HepG2 (cell line): Measurements from ENCODE around the gene SLC29A1. TPM values are rescaled to one million over a fixed set of nuclear protein-coding genes. Genes with fewer than 3 reads are reported as not detected.

Experiments used
- ATAC-seq: fragments of 200-7000 bp; cut with Tn5 transposase; 3 replicates; pipeline ENCODE4 v1.9.1; 2020; ENCODE audit warnings: mild to moderate bottlenecking, moderate library complexity
- BruUV-seq: library from RNA; stranded (reverse); fragments of 400-500 nt; replicated peaks from 2 replicates; lab custom pipeline; 2021; lab: Mats Ljungman, UMichigan
- CTCF ChIA-PET: fragments of 300-600 bp; formaldehyde crosslinking; extraction: SDS; loops from one replicate; lab custom pipeline; 2021; ENCODE audit warnings: low total read pairs, inconsistent platforms, low intra/inter-chr PET ratio; lab: Yijun Ruan, JAX
- POLR2A ChIA-PET: fragments of 350-600 bp; sonication (Branson Sonifier 250); formaldehyde crosslinking; loops from one replicate; lab custom pipeline; 2020; ENCODE audit warnings: antibody characterized with exemption, inconsistent platforms; lab: Yijun Ruan, JAX
- DNase-seq: peaks from one replicate; pipeline ENCODE4 v3.0.0-alpha.2; 2015; ENCODE audit warnings: low spot score
- FAIRE-seq: peaks from 3 replicates; lab custom pipeline; 2011; peaks lifted over from hg19 to GRCh38; lab: Jason Lieb, UNC
- H2AFZ ChIP-seq: one replicate; pipeline ENCODE4 v1.6.1; 2011; ENCODE audit warnings: low read length, inconsistent platforms
- H3K27ac ChIP-seq: fragments of 300-600 bp; 3 replicates; pipeline ENCODE4 v1.8.0; 2011; ENCODE audit warnings: mixed run types, mild to moderate bottlenecking, mixed read lengths, low read length, inconsistent platforms; ENCODE audit not compliant: insufficient read depth; ENCODE audit errors: extremely low read length
- H3K27me3 ChIP-seq, 2 experiments: fragments of 200-600 bp in 1 of 2; 2 replicates in 1 of 2; 3 replicates in 1 of 2; pipeline versions ENCODE4 v1.6.0 to v1.8.0; 2011; ENCODE audit warnings: low read length in 2 of 2, mild to moderate bottlenecking in 2 of 2, moderate library complexity in 2 of 2, inconsistent platforms in 1 of 2; ENCODE audit not compliant: insufficient read depth in 2 of 2, control insufficient read depth in 1 of 2
- H3K36me3 ChIP-seq, 2 experiments: fragments of 200-600 bp in 1 of 2; replicated peaks in 1 of 2; 2 replicates in 1 of 2; 3 replicates in 1 of 2; pipeline versions ENCODE4 v1.5.1 to v1.8.0; 2011; ENCODE audit warnings: low read length in 2 of 2, inconsistent platforms in 1 of 2; ENCODE audit not compliant: insufficient read depth in 2 of 2, control insufficient read depth in 1 of 2
- H3K4me1 ChIP-seq: 2 replicates; pipeline ENCODE4 v1.5.1; 2012; ENCODE audit warnings: low read length, inconsistent platforms; ENCODE audit not compliant: insufficient read depth
- H3K4me2 ChIP-seq: 2 replicates; pipeline ENCODE4 v1.6.0; 2011; ENCODE audit warnings: low read depth, low read length, inconsistent platforms
- H3K4me3 ChIP-seq, 3 experiments: fragments of 200-600 bp in 1 of 3; sonication (generic), shearing (Covaris generic) in 1 of 3; replicated peaks in 1 of 3; 2 replicates each; pipeline ENCODE4 v1.5.1; 2011 to 2016; ENCODE audit warnings: low read length in 3 of 3, inconsistent platforms in 2 of 3, low read depth in 2 of 3, mild to moderate bottlenecking in 2 of 3, control low read depth in 1 of 3, mixed read lengths in 1 of 3; ENCODE audit not compliant: insufficient read depth in 1 of 3
- H3K79me2 ChIP-seq: one replicate; pipeline ENCODE4 v1.6.1; 2011; ENCODE audit warnings: low read length, inconsistent platforms; ENCODE audit not compliant: insufficient read depth
- H3K9ac ChIP-seq: 2 replicates; pipeline ENCODE4 v1.6.0; 2011; ENCODE audit warnings: mild to moderate bottlenecking, low read depth, low read length, inconsistent platforms; ENCODE audit not compliant: insufficient read depth
- H3K9me3 ChIP-seq: 2 replicates; pipeline ENCODE4 v1.5.1; 2012; ENCODE audit warnings: mild to moderate bottlenecking, low read length
- H4K20me1 ChIP-seq: 2 replicates; pipeline ENCODE4 v1.6.0; 2011; ENCODE audit warnings: inconsistent platforms, mild to moderate bottlenecking, low read length, moderate library complexity; ENCODE audit not compliant: insufficient read depth
- ELF3 ChIP-seq: IDR thresholded peaks from 2 replicates; pipeline ENCODE4 v1.6.1; 2016; ENCODE audit warnings: missing genetic modification reagents, missing compliant biosample characterization
- HNRNPLL ChIP-seq: fragments of 200-400 bp; formaldehyde crosslinking; IDR thresholded peaks from 2 replicates; pipeline ENCODE4 v1.6.1; 2017; ENCODE audit warnings: mild to moderate bottlenecking, low read depth, low read length; ENCODE audit not compliant: poor library complexity, severe bottlenecking
- JARID2 ChIP-seq: sonication (generic); formaldehyde crosslinking; IDR thresholded peaks from 2 replicates; pipeline ENCODE4 v1.8.1; 2023; ENCODE audit warnings: missing genetic modification reagents, inconsistent platforms; ENCODE audit not compliant: insufficient replicate concordance
- KDM5B ChIP-seq: sonication (generic); formaldehyde crosslinking; IDR thresholded peaks from 2 replicates; pipeline ENCODE4 v1.4.0; 2020; ENCODE audit warnings: missing genetic modification reagents, mild to moderate bottlenecking, borderline replicate concordance
- NFE2 ChIP-seq: sonication (generic); formaldehyde crosslinking; IDR thresholded peaks from 2 replicates; pipeline ENCODE4 v1.4.0; 2020; ENCODE audit warnings: missing genetic modification reagents
- PHF8 ChIP-seq: sonication (generic); formaldehyde crosslinking; IDR thresholded peaks from 2 replicates; pipeline ENCODE4 v1.5.0; 2020; ENCODE audit warnings: missing genetic modification reagents
- YEATS4 ChIP-seq: sonication (generic); formaldehyde crosslinking; IDR thresholded peaks from 2 replicates; pipeline ENCODE4 v1.4.0; 2020; ENCODE audit warnings: missing genetic modification reagents, borderline replicate concordance
- ZNF225 ChIP-seq: sonication (generic); formaldehyde crosslinking; IDR thresholded peaks from 2 replicates; pipeline ENCODE4 v1.4.0; 2020; ENCODE audit warnings: mild to moderate bottlenecking, missing genetic modification reagents
- ZNF317 ChIP-seq: sonication (generic); formaldehyde crosslinking; IDR thresholded peaks from 2 replicates; pipeline ENCODE4 v1.5.0; 2020; ENCODE audit warnings: mild to moderate bottlenecking, missing genetic modification reagents
- ZNF354B ChIP-seq: sonication (generic); formaldehyde crosslinking; IDR thresholded peaks from 2 replicates; pipeline ENCODE4 v1.8.0; 2022; ENCODE audit warnings: mild to moderate bottlenecking, missing genetic modification reagents
- ZNF382 ChIP-seq: sonication (generic); formaldehyde crosslinking; IDR thresholded peaks from 2 replicates; pipeline ENCODE4 v1.5.0; 2020; ENCODE audit warnings: missing genetic modification reagents, mild to moderate bottlenecking, borderline replicate concordance
- ZNF607 ChIP-seq: sonication (generic); formaldehyde crosslinking; IDR thresholded peaks from 2 replicates; pipeline ENCODE4 v1.5.1; 2020; ENCODE audit warnings: missing genetic modification reagents, mild to moderate bottlenecking, borderline replicate concordance
- ZNF672 ChIP-seq: sonication (generic); formaldehyde crosslinking; IDR thresholded peaks from 2 replicates; pipeline ENCODE4 v1.8.1; 2022; ENCODE audit warnings: missing genetic modification reagents
- ZNF816 ChIP-seq: sonication (generic); formaldehyde crosslinking; IDR thresholded peaks from 2 replicates; pipeline ENCODE4 v1.8.0; 2022; ENCODE audit warnings: missing genetic modification reagents, mild to moderate bottlenecking, borderline replicate concordance
- ZNF879 ChIP-seq: sonication (generic); formaldehyde crosslinking; IDR thresholded peaks from 2 replicates; pipeline ENCODE4 v1.8.1; 2023; ENCODE audit warnings: missing genetic modification reagents
- WGBS: methylation state at CpG from one replicate; pipeline ENCODE4 v1.1.6; 2017; ENCODE audit warnings: low lambda C conversion rate; 5-methylcytosine and 5-hydroxymethylcytosine counted together
- in situ Hi-C: cut with HindIII; loops from 2 replicates; pipeline ENCODE4 v1.10.0; 2017; ENCODE audit warnings: low pct_unique_long_range_greater_than_20kb; ENCODE audit not compliant: extremely low pct_ligation_motif_present
- intact Hi-C: fragments of 100-400 bp; cut with micrococcal nuclease; formaldehyde crosslinking; loops from one replicate; pipeline ENCODE4 v1.10.0; 2022; ENCODE audit not compliant: unreplicated experiment
- polyA plus RNA-seq, 8 experiments: library from polyadenylated mRNA; depleted of rRNA in 3 of 8; stranded (reverse) in 7 of 8; unstranded in 1 of 8; fragments of >200 nt; fragmentation: Illumina TruSeq in 4 of 8; extraction: Trizol in 4 of 8; gene quantifications; 2 replicates each; pipeline versions ENCODE4 v1.2.1 to v1.2.3, GENCODE V29; 2011 to 2016; ENCODE audit warnings: low read depth in 4 of 8, missing spikeins in 1 of 8, mixed read lengths in 1 of 8; ENCODE audit not compliant: insufficient read depth in 1 of 8
- total RNA-seq, 5 experiments: library from RNA; depleted of rRNA; stranded (reverse); fragments of >200 nt; fragmentation: Illumina TruSeq; extraction: Trizol; gene quantifications; 2 replicates each; pipeline ENCODE4 v1.2.3, GENCODE V29; 2016; ENCODE audit warnings: low read depth in 1 of 5
- TF ChIP-seq, protein P1 (sequence below): sonication (generic); formaldehyde crosslinking; IDR thresholded peaks from 2 replicates; pipeline ENCODE4 v1.5.0; 2020; ENCODE audit warnings: missing genetic modification reagents
- TF ChIP-seq, protein P2 (sequence below): sonication (generic); formaldehyde crosslinking; IDR thresholded peaks from 2 replicates; pipeline ENCODE4 v1.4.0; 2020; ENCODE audit warnings: mild to moderate bottlenecking, missing genetic modification reagents
- TF ChIP-seq, protein P3 (sequence below): IDR thresholded peaks from 2 replicates; pipeline ENCODE4 v1.6.1; 2012; ENCODE audit warnings: low read length, improper control_type of control experiment

SLC29A1 gene
- total and polyA plus RNA-seq, 2 of the 13 experiments (the other 11 are each of a cell fraction or from before 2014, with no cell fraction given) = 43.2 to 106 TPM

DNA sequence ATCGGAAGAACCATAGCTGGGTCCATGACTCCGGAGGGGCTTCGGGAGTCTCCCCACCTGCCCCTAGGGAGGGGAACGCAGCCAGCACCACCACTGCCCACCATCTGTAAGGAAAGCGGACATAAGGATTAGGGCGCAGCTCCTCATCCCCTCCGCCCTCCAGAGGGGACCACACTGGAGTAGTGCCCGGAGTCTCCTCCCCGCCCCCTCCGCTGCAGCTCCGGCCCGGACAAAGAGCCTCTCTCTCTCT lies 33.3 kb downstream of the SLC29A1 start:
- Histone ChIP-seq H3K79me2 (peaks cover 17% of the 10 kb centered on the region), H4K20me1 (peaks cover 48% of the 10 kb centered on the region), H3K27me3 (no peaks in the 10 kb centered on the region; a peak in 1 of 5 replicates), H3K9ac (peak overlapping the region; percentile 92), H3K9me3 (no peaks in the 10 kb centered on the region), H2AFZ (no peak overlapping the region), H3K36me3 (peaks cover 28 to 56% of the 10 kb centered on the region in 2 experiments), H3K4me3 (peak overlapping the region; percentile 66 to 84 (median 71)), H3K27ac (peak overlapping the region; percentile 93), H3K4me1 (peaks cover 55% of the 10 kb centered on the region), H3K4me2 (peak overlapping the region; percentile 96)
- in situ Hi-C loops = no loop called here
- ChIA-PET CTCF (interaction anchor here (1.5 kb wide), 1 partner anchor 84 kb away, joined by 4 read pairs; no protein-coding TSS in a partner anchor), POLR2A (interaction anchor here (0.6 to 6.0 kb wide), 28 partner anchors 8 to 627 kb away, joined by 3 to 264 read pairs (median 5); partner anchors contain the start of genes AARS2, CDC5L, GTPBP2 and HSP90AB1)
- intact Hi-C loops = no loop called here
- DNase-seq = no peak
- no peak for FAIRE-seq
- 1% methylated on average over 8 of the region's 12 CpGs for WGBS
- no TSS peak for BruUV-seq
- ATAC-seq = no peak
- TF ChIP-seq PHF8 (CRISPR knock-in tag) = no peak
- no peak for TF ChIP-seq ELF3
- TF ChIP-seq JARID2 (CRISPR knock-in tag) = no peak
- TF ChIP-seq NFE2 (CRISPR knock-in tag) = no peak
- 0 out of 2 replicates have a peak, but pooled peaks have one; percentile 6 for TF ChIP-seq ZNF879 (CRISPR knock-in tag)
- no peak for TF ChIP-seq ZNF382 (CRISPR knock-in tag)
- TF ChIP-seq, protein P1, sequence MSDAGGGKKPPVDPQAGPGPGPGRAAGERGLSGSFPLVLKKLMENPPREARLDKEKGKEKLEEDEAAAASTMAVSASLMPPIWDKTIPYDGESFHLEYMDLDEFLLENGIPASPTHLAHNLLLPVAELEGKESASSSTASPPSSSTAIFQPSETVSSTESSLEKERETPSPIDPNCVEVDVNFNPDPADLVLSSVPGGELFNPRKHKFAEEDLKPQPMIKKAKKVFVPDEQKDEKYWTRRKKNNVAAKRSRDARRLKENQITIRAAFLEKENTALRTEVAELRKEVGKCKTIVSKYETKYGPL = no peak
- peak; percentile 23; the same call in 1 of the 2 replicates for TF ChIP-seq ZNF607 (CRISPR knock-in tag)
- no peak for TF ChIP-seq YEATS4
- TF ChIP-seq KDM5B (CRISPR knock-in tag) = no peak
- TF ChIP-seq HNRNPLL = no peak
- no peak for TF ChIP-seq ZNF225 (CRISPR knock-in tag)
- no peak for TF ChIP-seq ZNF672 (CRISPR knock-in tag)
- no peak for TF ChIP-seq ZNF354B (CRISPR knock-in tag)
- TF ChIP-seq ZNF816 = no peak
- TF ChIP-seq, protein P2, sequence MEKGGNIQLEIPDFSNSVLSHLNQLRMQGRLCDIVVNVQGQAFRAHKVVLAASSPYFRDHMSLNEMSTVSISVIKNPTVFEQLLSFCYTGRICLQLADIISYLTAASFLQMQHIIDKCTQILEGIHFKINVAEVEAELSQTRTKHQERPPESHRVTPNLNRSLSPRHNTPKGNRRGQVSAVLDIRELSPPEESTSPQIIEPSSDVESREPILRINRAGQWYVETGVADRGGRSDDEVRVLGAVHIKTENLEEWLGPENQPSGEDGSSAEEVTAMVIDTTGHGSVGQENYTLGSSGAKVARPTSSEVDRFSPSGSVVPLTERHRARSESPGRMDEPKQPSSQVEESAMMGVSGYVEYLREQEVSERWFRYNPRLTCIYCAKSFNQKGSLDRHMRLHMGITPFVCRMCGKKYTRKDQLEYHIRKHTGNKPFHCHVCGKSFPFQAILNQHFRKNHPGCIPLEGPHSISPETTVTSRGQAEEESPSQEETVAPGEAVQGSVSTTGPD (CRISPR knock-in tag) = peak; percentile 65; the same call in 1 of the 2 replicates
- TF ChIP-seq, protein P3, sequence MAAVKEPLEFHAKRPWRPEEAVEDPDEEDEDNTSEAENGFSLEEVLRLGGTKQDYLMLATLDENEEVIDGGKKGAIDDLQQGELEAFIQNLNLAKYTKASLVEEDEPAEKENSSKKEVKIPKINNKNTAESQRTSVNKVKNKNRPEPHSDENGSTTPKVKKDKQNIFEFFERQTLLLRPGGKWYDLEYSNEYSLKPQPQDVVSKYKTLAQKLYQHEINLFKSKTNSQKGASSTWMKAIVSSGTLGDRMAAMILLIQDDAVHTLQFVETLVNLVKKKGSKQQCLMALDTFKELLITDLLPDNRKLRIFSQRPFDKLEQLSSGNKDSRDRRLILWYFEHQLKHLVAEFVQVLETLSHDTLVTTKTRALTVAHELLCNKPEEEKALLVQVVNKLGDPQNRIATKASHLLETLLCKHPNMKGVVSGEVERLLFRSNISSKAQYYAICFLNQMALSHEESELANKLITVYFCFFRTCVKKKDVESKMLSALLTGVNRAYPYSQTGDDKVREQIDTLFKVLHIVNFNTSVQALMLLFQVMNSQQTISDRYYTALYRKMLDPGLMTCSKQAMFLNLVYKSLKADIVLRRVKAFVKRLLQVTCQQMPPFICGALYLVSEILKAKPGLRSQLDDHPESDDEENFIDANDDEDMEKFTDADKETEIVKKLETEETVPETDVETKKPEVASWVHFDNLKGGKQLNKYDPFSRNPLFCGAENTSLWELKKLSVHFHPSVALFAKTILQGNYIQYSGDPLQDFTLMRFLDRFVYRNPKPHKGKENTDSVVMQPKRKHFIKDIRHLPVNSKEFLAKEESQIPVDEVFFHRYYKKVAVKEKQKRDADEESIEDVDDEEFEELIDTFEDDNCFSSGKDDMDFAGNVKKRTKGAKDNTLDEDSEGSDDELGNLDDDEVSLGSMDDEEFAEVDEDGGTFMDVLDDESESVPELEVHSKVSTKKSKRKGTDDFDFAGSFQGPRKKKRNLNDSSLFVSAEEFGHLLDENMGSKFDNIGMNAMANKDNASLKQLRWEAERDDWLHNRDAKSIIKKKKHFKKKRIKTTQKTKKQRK = no peak
- no peak for TF ChIP-seq ZNF317
